8988T (cell line): ENCODE results near the gene HEPACAM.
A peak's percentile ranks its signal among the peaks of the same experiment; 100 is the strongest.

ENCODE experiments used
- DNase-seq: peaks from one replicate; pipeline ENCODE4 v3.0.0; 2011

The HEPACAM gene

GRCh38 chr11:124942466-124943253 lies 6.8 kb upstream of the HEPACAM start:
- no peak for DNase-seq

DNA sequence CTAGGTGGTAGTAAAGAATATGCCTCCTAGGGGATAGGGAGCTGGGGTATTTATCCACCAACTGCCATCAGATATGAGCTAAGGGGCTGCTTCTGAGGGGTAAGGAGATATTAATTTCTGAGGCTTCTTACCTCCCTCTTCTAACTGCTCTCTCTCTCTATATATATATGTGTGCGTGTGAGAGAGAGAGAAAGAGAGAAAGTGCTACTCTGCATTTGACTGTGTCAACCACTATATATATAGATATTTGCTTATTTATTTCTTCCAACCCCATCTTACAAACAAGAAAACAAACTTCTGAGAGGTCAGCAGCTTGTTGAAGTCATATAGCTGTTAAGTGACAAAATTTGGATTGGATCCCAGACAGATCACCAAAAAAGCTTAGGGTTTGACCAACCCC lies 5.9 kb upstream of the HEPACAM start:
- no peak for DNase-seq

DNA sequence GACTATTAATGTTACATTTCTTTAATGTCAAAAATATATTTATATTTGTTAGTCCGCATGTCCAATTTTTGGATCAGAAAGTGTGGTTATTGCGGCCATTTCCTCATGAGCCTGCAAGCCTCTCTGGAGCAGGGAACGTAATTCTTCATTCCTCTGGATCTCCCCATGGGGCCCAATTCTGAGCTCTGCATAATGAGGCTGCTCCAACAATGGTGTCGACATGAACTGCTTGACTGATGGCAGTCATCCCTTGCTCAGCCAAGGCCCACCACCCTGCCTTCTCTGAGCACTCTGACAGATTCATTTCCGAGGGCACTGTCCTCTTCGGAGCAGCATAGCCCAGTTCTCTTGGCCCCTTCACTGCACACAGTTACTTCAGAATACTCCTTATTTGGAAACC lies 3.1 kb upstream of the HEPACAM start:
- DNase-seq, result no peak

DNA sequence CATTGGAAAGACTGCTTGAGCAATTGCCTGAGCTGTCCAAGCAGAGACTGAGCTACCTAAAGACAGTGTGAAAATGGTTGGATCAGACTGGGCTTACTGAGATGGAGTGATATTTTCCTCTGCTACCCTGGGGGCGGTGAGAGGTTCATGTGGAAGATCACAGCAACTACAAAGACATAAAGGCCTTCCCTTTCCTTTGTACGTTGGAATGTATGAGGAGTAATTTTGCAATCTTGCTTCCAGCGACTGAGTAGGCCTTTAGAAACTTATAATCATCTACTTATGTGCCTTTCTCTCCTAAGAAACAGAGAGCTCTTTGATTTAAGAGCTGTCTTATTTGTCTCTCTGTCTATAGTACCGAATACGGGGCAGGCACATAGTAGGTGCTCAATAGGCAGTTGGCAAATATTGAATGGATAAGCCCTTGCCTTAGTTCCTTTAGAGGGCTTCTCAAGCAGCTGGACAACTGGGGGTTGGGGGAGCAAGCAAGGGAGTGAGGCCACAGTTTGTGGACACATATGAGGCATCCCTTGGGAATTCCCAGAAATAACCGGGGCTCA lies 2.4 kb upstream of the HEPACAM start:
- DNase-seq, result no peak

- no peak for DNase-seq
These were observed 1.6 kb upstream of the HEPACAM start for GRCh38 chr11:124937336-124937935.

DNA sequence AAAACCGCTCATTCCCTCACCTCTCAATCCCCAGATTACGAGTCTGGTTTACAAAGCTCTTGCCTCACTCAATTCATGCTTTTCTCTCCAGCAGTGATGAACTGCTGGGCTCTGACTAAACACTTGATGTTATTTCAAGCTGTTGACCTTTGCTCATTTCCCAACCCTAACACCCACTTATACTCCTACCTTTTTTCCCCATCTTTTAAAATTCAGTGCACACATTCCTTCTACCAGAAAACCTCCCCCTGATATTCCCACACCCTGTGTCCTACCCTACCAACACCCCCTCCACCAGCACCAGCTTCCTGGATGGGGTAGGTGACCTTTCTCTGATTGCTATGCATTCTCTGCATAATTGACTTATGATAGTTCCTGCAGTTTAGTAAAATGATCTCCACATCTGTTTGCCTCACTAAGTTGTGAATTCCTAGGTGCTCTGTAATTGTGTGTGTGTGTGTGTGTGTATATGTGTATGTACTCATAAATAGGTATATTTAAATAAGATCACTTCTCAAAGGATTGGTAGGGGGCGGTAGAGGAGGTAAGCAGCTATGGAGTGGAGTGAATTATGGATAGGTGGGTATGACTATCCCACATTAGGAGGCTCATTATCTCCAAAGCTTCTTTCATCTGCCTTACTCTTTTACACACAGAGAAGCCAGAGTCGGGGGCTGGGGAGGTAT lies 842 bp downstream of the HEPACAM start:
- no peak for DNase-seq

DNA sequence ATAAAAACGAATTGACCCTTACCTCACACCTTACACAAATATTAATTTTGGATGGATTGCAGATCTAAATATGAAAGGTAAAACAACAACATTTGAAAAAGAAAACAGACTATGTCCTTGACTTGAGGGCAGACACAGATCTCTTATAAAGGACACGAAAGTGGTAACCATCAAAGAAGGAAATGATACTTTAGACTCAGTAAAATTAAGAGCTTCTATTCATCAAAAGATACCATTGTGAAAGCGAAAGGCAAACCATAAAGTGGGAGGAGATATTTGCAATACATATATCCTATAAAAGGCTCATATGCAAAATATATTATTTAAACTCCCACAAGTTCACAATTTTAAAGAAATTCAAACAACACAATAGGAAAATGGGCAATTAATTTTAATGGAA lies 5.0 kb downstream of the HEPACAM start:
- DNase-seq, result no peak

DNA sequence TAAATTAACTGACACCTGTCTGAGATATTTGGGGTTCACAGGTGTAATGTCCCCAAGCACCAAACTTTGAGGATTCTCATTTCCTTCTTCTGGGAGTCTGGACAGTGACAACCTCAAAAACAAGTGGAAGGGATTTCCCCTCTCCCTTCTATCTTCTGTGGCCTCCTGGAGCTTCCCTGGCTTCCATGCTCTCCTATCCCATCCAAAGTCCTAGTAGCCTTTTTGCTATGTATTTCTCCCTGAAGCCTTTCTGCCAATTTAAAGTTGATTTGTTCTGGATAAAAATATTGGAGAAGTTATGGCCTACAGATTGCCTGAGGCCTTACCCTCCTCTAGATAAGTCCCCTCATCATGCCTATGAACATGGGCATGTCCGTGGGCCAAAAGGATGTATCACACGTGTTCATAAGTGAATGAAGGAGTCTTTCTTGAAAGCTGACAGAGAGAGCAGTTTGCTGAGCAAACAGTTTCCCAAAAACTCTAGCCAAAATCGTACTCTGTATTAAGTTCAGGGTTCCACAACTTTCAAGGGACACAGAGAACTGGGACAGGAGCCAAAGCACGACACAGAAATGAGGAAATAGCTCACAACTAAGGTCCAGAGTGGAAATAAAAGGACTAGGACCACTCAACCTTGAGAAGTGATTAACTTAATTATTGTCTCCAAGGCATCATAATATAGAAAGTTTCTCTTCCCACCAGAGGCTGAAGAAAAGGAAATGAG lies 6.7 kb downstream of the HEPACAM start:
- no peak for DNase-seq

DNA sequence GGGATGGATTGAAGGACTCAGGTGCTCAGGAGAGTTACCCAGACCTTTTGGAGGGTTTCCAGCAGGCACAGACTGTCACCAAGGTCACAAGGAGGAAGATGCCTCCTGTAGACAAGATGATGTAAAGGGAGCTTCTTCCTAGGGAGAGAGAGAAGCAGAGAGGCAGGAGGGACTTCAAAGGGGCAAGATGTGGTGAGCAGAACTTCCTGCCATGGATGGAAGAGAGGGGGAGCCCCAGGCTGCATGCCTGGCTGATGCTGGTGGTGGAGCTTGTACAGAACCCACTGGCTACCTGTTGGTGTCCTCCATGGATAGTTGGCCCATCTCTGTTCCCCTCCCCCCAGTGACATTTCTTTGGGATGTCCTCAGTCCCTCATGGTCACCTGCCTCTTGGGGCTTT lies 12.6 kb downstream of the HEPACAM start:
- DNase-seq, result no peak

DNA sequence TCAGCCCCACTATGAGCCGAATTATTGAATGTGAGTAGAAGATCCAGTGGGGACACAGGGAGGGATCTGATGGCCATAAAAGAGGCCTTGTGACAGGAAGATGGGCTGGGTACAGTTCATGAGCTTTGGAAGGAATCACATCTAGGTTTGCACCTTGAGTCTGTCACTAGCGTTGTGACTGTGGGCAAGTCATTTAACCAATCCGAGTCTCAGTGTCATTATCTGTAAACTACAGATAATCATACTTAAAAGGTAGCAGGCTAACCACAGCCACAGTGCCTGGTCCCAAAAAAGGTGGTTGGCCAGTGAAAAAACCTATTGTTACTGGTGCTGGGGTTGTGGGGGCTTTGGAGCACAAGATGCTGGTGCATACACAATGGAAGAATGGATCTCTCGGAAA lies 13.0 kb downstream of the HEPACAM start:
- DNase-seq, result no peak

DNA sequence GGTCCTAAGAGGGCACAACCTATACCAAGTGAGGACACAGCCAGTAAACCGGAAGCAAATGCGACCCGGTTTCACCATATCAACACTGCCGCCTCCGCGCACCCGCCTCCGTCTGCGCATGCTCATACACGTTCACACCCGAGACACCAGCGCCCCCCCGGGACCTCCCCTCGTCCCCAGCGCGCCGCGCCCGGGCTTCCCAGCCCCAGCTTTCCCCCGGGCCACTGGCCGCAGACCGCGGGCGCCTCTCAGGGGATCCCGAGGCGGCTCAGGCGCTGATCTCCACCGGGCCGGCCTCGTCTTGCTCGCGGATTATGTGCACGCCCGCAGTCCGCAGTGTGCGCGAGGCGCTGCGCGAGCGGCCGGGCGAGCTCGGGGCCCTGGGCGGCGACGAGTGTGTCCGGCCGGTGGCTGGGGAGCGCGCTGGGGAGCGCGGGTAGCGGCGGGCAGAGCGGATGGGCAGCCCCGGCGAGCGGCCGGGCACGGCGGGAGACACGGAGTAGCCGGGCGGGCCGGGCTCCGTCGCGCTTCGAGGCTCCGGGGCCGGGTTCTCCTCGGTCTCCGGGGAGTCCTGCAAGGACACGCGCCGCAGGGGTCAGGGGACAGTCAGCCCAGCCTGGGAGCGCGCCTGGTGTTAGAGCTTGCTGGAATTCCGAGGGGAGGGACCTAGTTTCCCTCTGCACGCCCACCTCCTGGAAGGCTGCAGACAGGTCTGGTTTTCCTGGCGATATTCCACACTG lies 14.8 kb downstream of the HEPACAM start:
- no peak for DNase-seq

DNA sequence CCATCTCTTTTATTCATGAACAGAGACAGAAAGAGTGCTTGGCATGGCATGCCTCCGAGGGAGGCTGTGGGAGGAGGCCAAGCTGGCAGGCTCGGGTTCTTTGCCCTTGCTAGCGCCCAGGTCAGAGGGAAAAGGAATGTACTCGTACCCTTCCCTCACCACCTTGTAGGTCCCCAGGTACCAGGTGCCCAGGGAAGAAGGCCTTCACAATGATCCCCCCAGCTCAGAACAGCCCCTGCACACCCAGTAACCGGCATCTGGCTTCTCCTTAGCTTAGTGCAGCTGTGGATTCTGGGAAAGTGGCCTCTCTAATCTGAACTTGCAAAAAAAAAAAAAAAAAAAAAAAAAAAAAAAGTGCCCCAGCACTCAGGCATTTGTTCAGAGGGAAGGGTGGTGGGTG lies 15.5 kb downstream of the HEPACAM start:
- DNase-seq, result no peak

DNA sequence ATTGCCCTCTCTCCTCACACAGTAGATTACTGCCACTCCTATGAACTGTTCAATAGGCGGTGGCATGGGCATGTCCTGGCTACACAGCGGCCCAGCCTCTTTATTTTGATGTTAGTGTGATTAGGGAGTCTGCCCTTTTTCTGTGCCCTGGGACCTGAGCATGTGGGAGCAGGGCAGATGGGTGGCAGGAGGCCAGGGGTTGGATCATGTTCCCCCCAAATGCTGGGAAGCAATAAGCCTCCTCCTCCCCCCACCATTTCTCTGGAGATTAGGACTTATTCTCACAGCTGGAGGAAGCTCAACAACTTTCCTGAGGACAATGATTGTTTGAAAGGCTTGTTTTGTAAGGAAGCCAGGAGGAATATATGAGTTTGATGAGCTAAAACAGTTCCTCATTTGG lies 15.9 kb downstream of the HEPACAM start:
- DNase-seq, result no peak

GRCh38 chr11:124918950-124919349 lies 16.9 kb downstream of the HEPACAM start, which contains the start of gene HEPN1:
HEPN1 (plus strand) TSS chr11:124919250.
- no peak for DNase-seq

- no peak for DNase-seq
These were observed 18.7 kb downstream of the HEPACAM start for GRCh38 chr11:124917115-124917637.

GRCh38 chr11:124916370-124916710 lies 19.5 kb downstream of the HEPACAM start:
- no peak for DNase-seq

- DNase-seq, result no peak
These were observed 20.1 kb downstream of the HEPACAM start for GRCh38 chr11:124915541-124916369.

GRCh38 chr11:124902616-124903015 lies 33.2 kb downstream of the HEPACAM start:
- no peak for DNase-seq

GRCh38 chr11:124900464-124900863 lies 35.4 kb downstream of the HEPACAM start:
- peak; percentile 56 for DNase-seq

DNA sequence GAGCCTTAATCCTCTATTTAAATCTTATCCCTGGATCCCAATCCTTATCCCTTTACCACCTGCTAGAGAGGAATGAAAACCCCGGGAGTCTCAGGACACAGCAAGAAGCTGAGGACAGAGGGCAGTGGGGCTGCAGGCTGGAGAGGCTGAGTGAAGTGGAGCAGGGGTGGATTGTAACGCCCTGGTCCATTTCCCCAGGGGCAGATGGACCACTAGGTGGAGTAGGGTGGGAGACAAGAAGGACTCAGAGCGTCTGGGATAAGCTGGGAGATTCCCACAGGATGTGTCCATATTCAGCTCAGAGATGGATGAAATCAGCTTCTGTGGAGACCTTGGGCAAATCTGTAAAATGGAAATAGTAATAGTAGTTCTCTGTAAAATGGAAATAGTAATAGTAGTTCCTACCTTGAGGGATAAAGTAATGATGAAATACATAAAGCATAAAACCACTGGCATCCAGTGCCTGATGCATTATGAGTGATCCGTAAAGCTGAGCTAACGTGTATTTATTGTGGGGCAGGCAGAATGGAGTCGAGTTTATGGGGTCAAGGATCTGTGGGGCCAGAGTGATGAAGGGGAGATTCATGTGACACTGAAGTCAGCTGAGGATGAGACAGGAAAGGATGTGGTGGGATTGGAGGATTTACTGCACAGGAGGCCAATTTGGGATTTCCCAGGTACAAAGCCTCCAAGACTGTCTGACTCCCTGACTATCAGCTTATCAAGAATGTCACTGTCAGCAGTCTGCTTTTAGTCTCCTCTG lies 36.3 kb downstream of the HEPACAM start:
- DNase-seq, result peak; percentile 25
